ENCODE results near the gene WDR11. TPM values are rescaled to one million over a fixed set of nuclear protein-coding genes. Genes with fewer than 3 reads are reported as not detected.

Gene WDR11
- total and polyA plus RNA-seq, 4 donors: 24.1 to 109 (median 34.5) TPM

- no peak for TF ChIP-seq CTCF (IDR thresholded peaks at IDR 0.05; ENCODE audit: control extremely low read depth, extremely low read depth)
- WGBS, 2 donors: 85 to 86% methylated on average over 6 of the region's 6 CpGs
- ATAC-seq (ENCODE audit: insufficient read depth, low FRiP score): no peak
- no peaks in the 10 kb centered on the region for H3K36me3 ChIP-seq (ENCODE audit: control insufficient read depth in 4 of 4, insufficient read depth in 4 of 4, low read length in 4 of 4)
- no peak overlapping the region for H3K4me3 ChIP-seq
- no peak for DNase-seq
- H3K9me3 ChIP-seq (ENCODE audit: control insufficient read depth in 4 of 4, insufficient read depth in 3 of 4, low read length in 3 of 4): no peaks in the 10 kb centered on the region
- H3K27me3 ChIP-seq (ENCODE audit: control insufficient read depth in 3 of 3, insufficient read depth in 3 of 3, low read length in 2 of 3): no peaks in the 10 kb centered on the region
- no peak overlapping the region for H3K9ac ChIP-seq (ENCODE audit: insufficient read depth in 1 of 2, low read length in 2 of 2)
- H3K4me1 ChIP-seq (ENCODE audit: control insufficient read depth in 5 of 5, insufficient read depth in 5 of 5, low read length in 5 of 5): peaks cover 0 to 22% (median 10%) of the 10 kb centered on the region in 5 donors
- H3K27ac ChIP-seq (ENCODE audit: low read depth in 1 of 2, low read length in 1 of 2): no peak overlapping the region
Observed at GRCh38 chr10:120943542-120943941, 92.4 kb downstream of the WDR11 start.

GRCh38 chr10:120944586-120945125 is 93.5 kb downstream of the WDR11 start:
- Histone ChIP-seq H3K27ac (ENCODE audit: low read depth in 1 of 2, low read length in 1 of 2) (no peak overlapping the region), H3K4me1 (ENCODE audit: control insufficient read depth in 5 of 5, insufficient read depth in 5 of 5, low read length in 5 of 5) (peaks cover 0 to 29% (median 15%) of the 10 kb centered on the region in 5 donors), H3K9ac (ENCODE audit: insufficient read depth in 1 of 2, low read length in 2 of 2) (no peak overlapping the region), H3K36me3 (ENCODE audit: control insufficient read depth in 4 of 4, insufficient read depth in 4 of 4, low read length in 4 of 4) (no peaks in the 10 kb centered on the region), H3K9me3 (ENCODE audit: control insufficient read depth in 4 of 4, insufficient read depth in 3 of 4, low read length in 3 of 4) (peaks cover 0 to 2% (median 0%) of the 10 kb centered on the region in 4 donors), H3K27me3 (ENCODE audit: control insufficient read depth in 3 of 3, insufficient read depth in 3 of 3, low read length in 2 of 3) (no peaks in the 10 kb centered on the region), H3K4me3 (no peak overlapping the region)
- no peak for DNase-seq
- no peak for ATAC-seq (ENCODE audit: insufficient read depth, low FRiP score)
- WGBS, 2 donors: 95 to 97% methylated on average over 4 of the region's 4 CpGs
- TF ChIP-seq CTCF (IDR thresholded peaks at IDR 0.05; ENCODE audit: control extremely low read depth, extremely low read depth): no peak

- Histone ChIP-seq H3K4me3 (no peak overlapping the region), H3K9me3 (ENCODE audit: control insufficient read depth in 4 of 4, insufficient read depth in 3 of 4, low read length in 3 of 4) (peaks cover 0 to 2% (median 0%) of the 10 kb centered on the region in 4 donors), H3K9ac (ENCODE audit: insufficient read depth in 1 of 2, low read length in 2 of 2) (no peak overlapping the region), H3K36me3 (ENCODE audit: control insufficient read depth in 4 of 4, insufficient read depth in 4 of 4, low read length in 4 of 4) (no peaks in the 10 kb centered on the region), H3K27me3 (ENCODE audit: control insufficient read depth in 3 of 3, insufficient read depth in 3 of 3, low read length in 2 of 3) (no peaks in the 10 kb centered on the region), H3K27ac (ENCODE audit: low read depth in 1 of 2, low read length in 1 of 2) (no peak overlapping the region), H3K4me1 (ENCODE audit: control insufficient read depth in 5 of 5, insufficient read depth in 5 of 5, low read length in 5 of 5) (peaks cover 0 to 34% (median 18%) of the 10 kb centered on the region in 5 donors)
- ATAC-seq (ENCODE audit: insufficient read depth, low FRiP score) (no peak), DNase-seq (no peak)
- 93 to 100% methylated on average over 1 of the region's 1 CpG for WGBS, 2 donors
- TF ChIP-seq CTCF (IDR thresholded peaks at IDR 0.05; ENCODE audit: control extremely low read depth, extremely low read depth): no peak
Observed at GRCh38 chr10:120945182-120945581, 94.0 kb downstream of the WDR11 start.

Data from lung (tissue), 12 donors.